Endodermal cell (in vitro differentiated cells): ENCODE results near the gene GBP6. TPM values are rescaled to one million over a fixed set of nuclear protein-coding genes. Genes with fewer than 3 reads are reported as not detected.

Experiments
- DNase-seq: peaks from one replicate; pipeline ENCODE4 v3.0.0-alpha.2; 2017
- H3K27ac ChIP-seq: 2 replicates; pipeline ENCODE4 v1.5.1; 2013; ENCODE audit warnings: mild to moderate bottlenecking, low read depth, low read length, moderate library complexity
- H3K27me3 ChIP-seq: 2 replicates; pipeline ENCODE4 v1.6.1; 2013; ENCODE audit warnings: mild to moderate bottlenecking, low read length, moderate library complexity; ENCODE audit not compliant: insufficient read depth, control insufficient read depth, poor library complexity, severe bottlenecking
- H3K36me3 ChIP-seq: 2 replicates; pipeline ENCODE4 v1.7.0; 2013; ENCODE audit warnings: mild to moderate bottlenecking, low read length, moderate library complexity; ENCODE audit not compliant: control insufficient read depth, insufficient read depth
- H3K4me1 ChIP-seq: one replicate; pipeline ENCODE4 v1.7.0; 2013; ENCODE audit warnings: low read length; ENCODE audit not compliant: control insufficient read depth, insufficient read depth
- H3K4me3 ChIP-seq: 2 replicates; pipeline ENCODE4 v1.5.1; 2013; ENCODE audit warnings: mild to moderate bottlenecking, low read length, moderate library complexity
- H3K9ac ChIP-seq: 2 replicates; pipeline ENCODE4 v1.6.1; 2013; ENCODE audit warnings: mild to moderate bottlenecking, low read length, moderate library complexity; ENCODE audit not compliant: poor library complexity, severe bottlenecking; ENCODE audit errors: extremely low read depth
- H3K9me3 ChIP-seq: 2 replicates; pipeline ENCODE4 v1.6.1; 2013; ENCODE audit warnings: mild to moderate bottlenecking, low read length, moderate library complexity; ENCODE audit not compliant: control insufficient read depth
- H3K27ac Mint-ChIP-seq: 2 replicates; pipeline ENCODE4 v1.8.0; 2020; ENCODE audit warnings: mixed read lengths
- H3K27me3 Mint-ChIP-seq: 2 replicates; pipeline ENCODE4 v1.8.0; 2021; ENCODE audit warnings: mild to moderate bottlenecking, mixed read lengths; ENCODE audit not compliant: insufficient read depth
- H3K36me3 Mint-ChIP-seq: 2 replicates; pipeline ENCODE4 v1.8.0; 2020; ENCODE audit warnings: low read depth, mixed read lengths
- H3K4me1 Mint-ChIP-seq: 2 replicates; pipeline ENCODE4 v1.8.0; 2020; ENCODE audit warnings: mixed read lengths
- H3K4me3 Mint-ChIP-seq: 2 replicates; pipeline ENCODE4 v1.8.0; 2020; ENCODE audit warnings: mild to moderate bottlenecking, moderate library complexity, mixed read lengths
- H3K9me3 Mint-ChIP-seq: 2 replicates; pipeline ENCODE4 v1.8.0; 2020; ENCODE audit warnings: mild to moderate bottlenecking, mixed read lengths
- CTCF ChIP-seq: fragments of 200-600 bp; sonication (generic); conservative IDR thresholded peaks from 2 replicates; pipeline ENCODE4 v1.5.0; 2021; ENCODE audit warnings: antibody characterized with exemption, mild to moderate bottlenecking
- WGBS, 2 experiments: methylation state at CpG; one replicate each; pipeline versions ENCODE4 v1.1.5 to v1.1.7; 2013; ENCODE audit warnings: missing lambda C conversion rate in 2 of 2, mixed read lengths in 1 of 2; ENCODE audit not compliant: insufficient coverage in 1 of 2, insufficient read length in 1 of 2; 5-methylcytosine and 5-hydroxymethylcytosine counted together
- total RNA-seq, 2 donors: library from RNA; stranded (reverse); fragmentation: NEBNext Ultra II Directional in 1 of 2; extraction: Animal tissue kit (Norgen Biotek cat#: 25700) in 1 of 2; gene quantifications; 2 replicates in 1 of 2; 3 replicates in 1 of 2; pipeline ENCODE4 v1.2.1, GENCODE V29; 2021

GBP6 gene
- total RNA-seq, 2 donors from 2014 or later = not detected

GRCh38 chr1:89355056-89355455 is 8.8 kb upstream of the GBP6 start:
- no peak for DNase-seq
- Mint-ChIP-seq H3K27me3 (no peaks in the 10 kb centered on the region), H3K36me3 (no peaks in the 10 kb centered on the region), H3K27ac (no peak overlapping the region), H3K4me1 (peaks cover 18% of the 10 kb centered on the region), H3K9me3 (no peaks in the 10 kb centered on the region), H3K4me3 (no peak overlapping the region)
- 76 to 100% methylated on average over 1 of the region's 1 CpG for WGBS, 2 experiments
- no peak overlapping the region for H3K9ac ChIP-seq
- H3K27me3 ChIP-seq = no peaks in the 10 kb centered on the region
- H3K9me3 ChIP-seq = no peaks in the 10 kb centered on the region
- no peaks in the 10 kb centered on the region for H3K36me3 ChIP-seq
- H3K27ac ChIP-seq = no peak overlapping the region
- no peaks in the 10 kb centered on the region for H3K4me1 ChIP-seq
- no peak for TF ChIP-seq CTCF
- H3K4me3 ChIP-seq = no peak overlapping the region

- H3K36me3 Mint-ChIP-seq = no peaks in the 10 kb centered on the region
- no peaks in the 10 kb centered on the region for H3K27me3 ChIP-seq
- H3K27ac ChIP-seq = no peak overlapping the region
- H3K9me3 Mint-ChIP-seq = no peaks in the 10 kb centered on the region
- DNase-seq = no peak
- H3K4me3 ChIP-seq = no peak overlapping the region
- no peaks in the 10 kb centered on the region for H3K27me3 Mint-ChIP-seq
- no peaks in the 10 kb centered on the region for H3K36me3 ChIP-seq
- WGBS, 2 experiments = 92 to 94% methylated on average over 6 to 8 of the region's 8 CpGs
- no peak overlapping the region for H3K4me3 Mint-ChIP-seq
- no peaks in the 10 kb centered on the region for H3K9me3 ChIP-seq
- H3K27ac Mint-ChIP-seq = no peak overlapping the region
- H3K4me1 Mint-ChIP-seq = peaks cover 23% of the 10 kb centered on the region
- H3K9ac ChIP-seq = no peak overlapping the region
- no peak for TF ChIP-seq CTCF
- no peaks in the 10 kb centered on the region for H3K4me1 ChIP-seq
These were observed 7.0 kb upstream of the GBP6 start for GRCh38 chr1:89356658-89357400.

- Histone ChIP-seq H3K27me3 (no peaks in the 10 kb centered on the region), H3K4me3 (no peak overlapping the region), H3K9me3 (no peaks in the 10 kb centered on the region), H3K36me3 (no peaks in the 10 kb centered on the region), H3K27ac (no peak overlapping the region), H3K4me1 (no peaks in the 10 kb centered on the region), H3K9ac (no peak overlapping the region)
- 27 to 29% methylated on average over 6 to 8 of the region's 8 CpGs for WGBS, 2 experiments
- no peak overlapping the region for H3K27ac Mint-ChIP-seq
- H3K4me3 Mint-ChIP-seq = no peak overlapping the region
- H3K27me3 Mint-ChIP-seq = no peaks in the 10 kb centered on the region
- H3K36me3 Mint-ChIP-seq = no peaks in the 10 kb centered on the region
- peaks cover 25% of the 10 kb centered on the region for H3K4me1 Mint-ChIP-seq
- no peaks in the 10 kb centered on the region for H3K9me3 Mint-ChIP-seq
- peak; percentile 91 for TF ChIP-seq CTCF
- peak; percentile 94 for DNase-seq
These were observed 5.5 kb upstream of the GBP6 start for GRCh38 chr1:89358287-89358893.
